ENCODE measurements around the gene NPDC1. TPM values are rescaled to one million over a fixed set of nuclear protein-coding genes. Genes with fewer than 3 reads are reported as not detected.

The NPDC1 gene
- total RNA-seq, 1 experiment from 2014 or later = 25.4 TPM

DNA sequence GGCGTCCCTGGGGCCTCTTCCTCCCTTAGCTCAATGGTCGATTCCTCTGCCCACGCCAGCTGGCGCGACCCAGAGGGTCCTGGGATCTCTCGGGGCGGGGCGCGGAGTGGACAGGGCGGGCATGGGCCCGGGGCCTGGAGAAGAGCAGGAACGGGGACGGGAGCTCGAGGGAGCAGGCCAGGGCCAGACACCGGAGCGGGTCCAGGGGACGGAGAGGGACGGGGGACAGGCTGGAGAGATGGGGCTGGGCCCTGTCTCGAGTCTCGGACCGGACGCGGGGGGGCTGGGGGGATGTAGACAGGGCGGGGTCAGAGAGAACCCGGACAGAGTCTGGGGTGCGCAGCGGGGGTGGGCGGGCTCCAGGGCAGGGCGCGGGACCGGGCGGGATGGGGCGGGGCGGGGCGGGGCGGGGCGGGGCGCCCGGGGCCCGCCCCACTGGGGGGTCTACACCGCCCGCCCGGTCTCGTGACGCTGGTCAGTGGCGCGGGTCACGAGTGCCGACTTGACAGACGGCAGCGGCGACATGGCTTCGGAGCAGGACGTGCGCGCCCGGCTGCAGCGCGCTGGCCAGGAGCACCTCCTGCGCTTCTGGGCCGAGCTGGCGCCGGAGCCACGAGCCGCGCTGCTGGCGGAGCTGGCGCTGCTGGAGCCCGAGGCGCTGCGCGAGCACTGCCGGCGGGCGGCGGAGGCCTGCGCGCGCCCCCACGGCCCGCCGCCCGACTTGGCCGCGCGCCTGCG lies 31.2 kb upstream of the NPDC1 start, which contains the start of gene UAP1L1:
Gene UAP1L1, plus strand, starts transcription at position 508 of the 738 bp plus-strand sequence. Its CDS starts 16 bp downstream, at position 524.
- Histone ChIP-seq H3K9me3 (ENCODE audit: low read length) (no peaks in the 10 kb centered on the region), H3K4me2 (ENCODE audit: low read length) (peak within 1 kb of the TSS; percentile 85), H3K4me3 (ENCODE audit: low read length) (peak within 1 kb of the TSS; percentile 73), H4K20me1 (ENCODE audit: low read length) (no peaks in the 10 kb centered on the region), H3K27ac (ENCODE audit: low read length) (no peak within 1 kb of the TSS), H3K9ac (ENCODE audit: low read length) (peak within 1 kb of the TSS; percentile 45; the same call in 1 of the 2 replicates), H3K27me3 (ENCODE audit: low read length) (no peaks in the 10 kb centered on the region), H3F3A (ENCODE audit: low read length, unreplicated experiment) (no peaks in the 10 kb centered on the region), H3K4me1 (ENCODE audit: insufficient read depth, low read length) (no peaks in the 10 kb centered on the region), H3K9me2 (replicated peaks; ENCODE audit: low read length) (no peaks in the 10 kb centered on the region), H2AFZ (ENCODE audit: low read length) (peak within 1 kb of the TSS; percentile 42; the same call in 1 of the 2 replicates), H3K79me2 (ENCODE audit: low read length) (peaks cover 8% of the 10 kb centered on the region; the same call in 1 of the 2 replicates), H3K36me3 (ENCODE audit: low read depth, low read length) (no peaks in the 10 kb centered on the region)
- ChIA-PET POLR2A (ENCODE audit: unreplicated experiment) (no interaction called here), CTCF (no interaction called here)
- DNase-seq (peak; percentile 26), ATAC-seq (peak; percentile 74)
- no TSS peak for BruUV-seq (replicated peaks)
- TF ChIP-seq, protein P1, sequence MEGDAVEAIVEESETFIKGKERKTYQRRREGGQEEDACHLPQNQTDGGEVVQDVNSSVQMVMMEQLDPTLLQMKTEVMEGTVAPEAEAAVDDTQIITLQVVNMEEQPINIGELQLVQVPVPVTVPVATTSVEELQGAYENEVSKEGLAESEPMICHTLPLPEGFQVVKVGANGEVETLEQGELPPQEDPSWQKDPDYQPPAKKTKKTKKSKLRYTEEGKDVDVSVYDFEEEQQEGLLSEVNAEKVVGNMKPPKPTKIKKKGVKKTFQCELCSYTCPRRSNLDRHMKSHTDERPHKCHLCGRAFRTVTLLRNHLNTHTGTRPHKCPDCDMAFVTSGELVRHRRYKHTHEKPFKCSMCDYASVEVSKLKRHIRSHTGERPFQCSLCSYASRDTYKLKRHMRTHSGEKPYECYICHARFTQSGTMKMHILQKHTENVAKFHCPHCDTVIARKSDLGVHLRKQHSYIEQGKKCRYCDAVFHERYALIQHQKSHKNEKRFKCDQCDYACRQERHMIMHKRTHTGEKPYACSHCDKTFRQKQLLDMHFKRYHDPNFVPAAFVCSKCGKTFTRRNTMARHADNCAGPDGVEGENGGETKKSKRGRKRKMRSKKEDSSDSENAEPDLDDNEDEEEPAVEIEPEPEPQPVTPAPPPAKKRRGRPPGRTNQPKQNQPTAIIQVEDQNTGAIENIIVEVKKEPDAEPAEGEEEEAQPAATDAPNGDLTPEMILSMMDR (conservative IDR thresholded peaks at IDR 0.05; ENCODE audit: low read depth, low read length) = no peak
- TF ChIP-seq EZH2 (IDR thresholded peaks at IDR 0.05; ENCODE audit: low read length, unreplicated experiment) = no peak
- no peak for TF ChIP-seq EZH2phosphoT487 (IDR thresholded peaks at IDR 0.05; ENCODE audit: borderline replicate concordance, low read length)
- intact Hi-C loops (cut with micrococcal nuclease) = no loop called here

DNA sequence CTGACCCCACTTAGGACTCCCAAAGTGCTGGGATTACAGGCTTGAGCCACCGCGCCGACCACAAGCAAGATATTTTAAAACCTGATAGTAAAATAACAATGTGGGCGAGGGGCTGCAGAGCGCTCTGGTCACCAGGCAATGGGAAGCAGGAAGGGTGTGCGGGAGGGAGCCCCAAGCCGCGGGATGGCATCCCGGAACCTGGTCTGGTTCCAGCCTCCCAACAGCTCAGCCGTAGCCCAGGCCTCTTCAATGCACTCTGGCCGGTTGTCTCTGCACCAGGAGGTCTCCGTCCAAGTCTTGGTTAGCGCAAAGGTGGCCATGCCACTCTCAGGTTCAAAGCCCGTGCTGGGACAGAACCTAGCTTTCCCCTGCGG lies 30.6 kb upstream of the NPDC1 start:
- Histone ChIP-seq H3K27ac (ENCODE audit: low read length) (no peak overlapping the region), H4K20me1 (ENCODE audit: low read length) (no peaks in the 10 kb centered on the region), H3K9me2 (replicated peaks; ENCODE audit: low read length) (no peaks in the 10 kb centered on the region), H3K4me1 (ENCODE audit: insufficient read depth, low read length) (no peaks in the 10 kb centered on the region), H3K27me3 (ENCODE audit: low read length) (no peaks in the 10 kb centered on the region), H3K4me3 (ENCODE audit: low read length) (no peak overlapping the region), H3K4me2 (ENCODE audit: low read length) (no peak overlapping the region), H3K9ac (ENCODE audit: low read length) (no peak overlapping the region), H3K36me3 (ENCODE audit: low read depth, low read length) (no peaks in the 10 kb centered on the region), H3K79me2 (ENCODE audit: low read length) (peaks cover 8% of the 10 kb centered on the region; the same call in 1 of the 2 replicates), H2AFZ (ENCODE audit: low read length) (no peak overlapping the region), H3F3A (ENCODE audit: low read length, unreplicated experiment) (no peaks in the 10 kb centered on the region), H3K9me3 (ENCODE audit: low read length) (no peaks in the 10 kb centered on the region)
- ChIA-PET CTCF (no interaction called here), POLR2A (ENCODE audit: unreplicated experiment) (no interaction called here)
- no peak for TF ChIP-seq EZH2 (IDR thresholded peaks at IDR 0.05; ENCODE audit: low read length, unreplicated experiment)
- TF ChIP-seq, protein P1 (conservative IDR thresholded peaks at IDR 0.05; ENCODE audit: low read depth, low read length) = no peak
- TF ChIP-seq EZH2phosphoT487 (IDR thresholded peaks at IDR 0.05; ENCODE audit: borderline replicate concordance, low read length) = no peak
- DNase-seq = no peak
- intact Hi-C loops (cut with micrococcal nuclease) = no loop called here
- BruUV-seq (replicated peaks) = no TSS peak
- ATAC-seq = no peak

DNA sequence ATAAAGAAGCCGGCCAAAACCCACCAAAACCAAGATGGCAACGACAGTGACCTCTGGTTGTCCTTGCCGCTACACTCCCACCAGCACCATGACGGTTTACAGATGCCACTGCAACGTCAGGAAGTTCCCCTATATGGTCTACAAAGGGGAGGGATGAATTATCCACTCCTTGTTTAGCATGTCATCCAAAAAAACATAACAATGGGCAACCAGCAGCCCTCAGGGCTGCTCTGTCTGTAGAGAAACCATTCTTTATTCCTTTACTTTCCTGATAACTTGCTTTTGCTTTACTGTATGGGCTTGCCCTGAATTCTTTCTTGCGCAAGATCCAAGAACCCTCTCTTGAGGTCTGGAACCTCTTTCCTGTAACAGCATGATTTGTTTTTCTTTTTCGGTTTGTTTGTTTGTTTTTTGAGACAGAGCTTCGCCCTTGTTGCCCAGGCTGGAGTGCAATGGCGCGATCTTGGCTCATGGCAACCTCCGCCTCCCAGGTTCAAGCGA lies 29.3 kb upstream of the NPDC1 start:
- no TSS peak for BruUV-seq (replicated peaks)
- H4K20me1 ChIP-seq (ENCODE audit: low read length) = no peaks in the 10 kb centered on the region
- no peaks in the 10 kb centered on the region for H3K27me3 ChIP-seq (ENCODE audit: low read length)
- no peak overlapping the region for H3K4me2 ChIP-seq (ENCODE audit: low read length)
- no peak overlapping the region for H3K9ac ChIP-seq (ENCODE audit: low read length)
- intact Hi-C loops (cut with micrococcal nuclease) = no loop called here
- ATAC-seq = no peak
- H3K9me2 ChIP-seq (replicated peaks; ENCODE audit: low read length) = no peaks in the 10 kb centered on the region
- POLR2A ChIA-PET (ENCODE audit: unreplicated experiment) = no interaction called here
- H3K4me3 ChIP-seq (ENCODE audit: low read length) = no peak overlapping the region
- no peaks in the 10 kb centered on the region for H3F3A ChIP-seq (ENCODE audit: low read length, unreplicated experiment)
- H3K79me2 ChIP-seq (ENCODE audit: low read length) = peaks cover 8% of the 10 kb centered on the region; the same call in 1 of the 2 replicates
- H3K36me3 ChIP-seq (ENCODE audit: low read depth, low read length) = no peaks in the 10 kb centered on the region
- H3K9me3 ChIP-seq (ENCODE audit: low read length) = no peaks in the 10 kb centered on the region
- CTCF ChIA-PET = interaction anchor here (0.5 kb wide), 1 partner anchor 270 kb away, joined by 3 read pairs; no protein-coding TSS in a partner anchor
- H3K27ac ChIP-seq (ENCODE audit: low read length) = no peak overlapping the region
- TF ChIP-seq, protein P1 (conservative IDR thresholded peaks at IDR 0.05; ENCODE audit: low read depth, low read length) = no peak
- TF ChIP-seq EZH2 (IDR thresholded peaks at IDR 0.05; ENCODE audit: low read length, unreplicated experiment) (no peak), EZH2phosphoT487 (IDR thresholded peaks at IDR 0.05; ENCODE audit: borderline replicate concordance, low read length) (no peak)
- DNase-seq = no peak
- no peak overlapping the region for H2AFZ ChIP-seq (ENCODE audit: low read length)
- peaks cover 5% of the 10 kb centered on the region; the same call in 1 of the 2 replicates for H3K4me1 ChIP-seq (ENCODE audit: insufficient read depth, low read length)
